Glutamatergic neuron (in vitro differentiated cells): ENCODE data around the gene CFAP100. TPM values are rescaled to one million over a fixed set of nuclear protein-coding genes. Genes with fewer than 3 reads are reported as not detected.

ENCODE experiments used
- DNase-seq: peaks from one replicate; pipeline ENCODE4 v3.0.0; 2022
- H3K27ac Mint-ChIP-seq: one replicate; pipeline ENCODE4 v1.8.0; 2020; ENCODE audit warnings: mild to moderate bottlenecking, mixed read lengths, inconsistent platforms; ENCODE audit not compliant: unreplicated experiment
- H3K27me3 Mint-ChIP-seq: one replicate; pipeline ENCODE4 v1.8.0; 2020; ENCODE audit warnings: mild to moderate bottlenecking, moderate library complexity, mixed read lengths, inconsistent platforms; ENCODE audit not compliant: unreplicated experiment
- H3K36me3 Mint-ChIP-seq: one replicate; pipeline ENCODE4 v1.8.0; 2020; ENCODE audit warnings: mild to moderate bottlenecking, mixed read lengths, inconsistent platforms; ENCODE audit not compliant: unreplicated experiment
- H3K4me1 Mint-ChIP-seq: one replicate; pipeline ENCODE4 v1.8.0; 2020; ENCODE audit warnings: mild to moderate bottlenecking, low read depth, mixed read lengths, inconsistent platforms; ENCODE audit not compliant: unreplicated experiment
- H3K4me3 Mint-ChIP-seq: one replicate; pipeline ENCODE4 v1.8.0; 2020; ENCODE audit warnings: mild to moderate bottlenecking, mixed read lengths, inconsistent platforms; ENCODE audit not compliant: unreplicated experiment
- H3K9me3 Mint-ChIP-seq: one replicate; pipeline ENCODE4 v1.8.0; 2020; ENCODE audit warnings: mild to moderate bottlenecking, moderate library complexity, mixed read lengths, inconsistent platforms; ENCODE audit not compliant: unreplicated experiment
- total RNA-seq: library from RNA; stranded (reverse); fragmentation: NEBNext Ultra II Directional; extraction: Animal tissue kit (Norgen Biotek cat#: 25700); gene quantifications from one replicate; pipeline ENCODE4 v1.2.1, GENCODE V29; 2021; ENCODE audit not compliant: unreplicated experiment
- TF ChIP-seq, protein P1 (sequence below): fragments of 200-600 bp; sonication (generic); IDR thresholded peaks from one replicate; pipeline ENCODE4 v1.5.0; 2021; ENCODE audit not compliant: partially characterized antibody, unreplicated experiment

CFAP100 gene
- total RNA-seq, 1 donor from 2014 or later, result not detected

DNA sequence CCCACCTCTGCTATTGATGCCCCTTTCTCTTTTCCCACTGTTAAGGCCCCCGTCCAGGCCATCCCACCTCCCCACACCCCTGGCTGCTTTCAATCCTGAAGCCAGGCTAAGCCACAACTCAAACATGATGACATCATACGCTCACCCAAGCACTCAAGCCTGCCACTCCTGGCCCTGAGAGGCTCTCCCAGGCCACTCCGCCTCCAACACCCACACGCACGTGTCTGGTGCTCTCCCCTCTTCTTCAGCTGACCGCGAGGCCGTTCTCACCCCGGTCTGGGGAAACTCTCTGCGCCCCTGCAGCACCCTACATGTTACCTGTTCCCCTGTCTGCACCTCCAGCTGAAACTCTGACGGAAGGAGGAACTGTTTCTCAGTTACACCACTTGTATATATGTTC, 74.8 kb downstream of the CFAP100 start:
- Mint-ChIP-seq H3K27ac (no peak overlapping the region), H3K36me3 (peaks cover 4% of the 10 kb centered on the region), H3K27me3 (peaks cover 15% of the 10 kb centered on the region), H3K9me3 (peaks cover 7% of the 10 kb centered on the region), H3K4me1 (peaks cover 29% of the 10 kb centered on the region), H3K4me3 (peak overlapping the region; percentile 67)
- TF ChIP-seq, protein P1, sequence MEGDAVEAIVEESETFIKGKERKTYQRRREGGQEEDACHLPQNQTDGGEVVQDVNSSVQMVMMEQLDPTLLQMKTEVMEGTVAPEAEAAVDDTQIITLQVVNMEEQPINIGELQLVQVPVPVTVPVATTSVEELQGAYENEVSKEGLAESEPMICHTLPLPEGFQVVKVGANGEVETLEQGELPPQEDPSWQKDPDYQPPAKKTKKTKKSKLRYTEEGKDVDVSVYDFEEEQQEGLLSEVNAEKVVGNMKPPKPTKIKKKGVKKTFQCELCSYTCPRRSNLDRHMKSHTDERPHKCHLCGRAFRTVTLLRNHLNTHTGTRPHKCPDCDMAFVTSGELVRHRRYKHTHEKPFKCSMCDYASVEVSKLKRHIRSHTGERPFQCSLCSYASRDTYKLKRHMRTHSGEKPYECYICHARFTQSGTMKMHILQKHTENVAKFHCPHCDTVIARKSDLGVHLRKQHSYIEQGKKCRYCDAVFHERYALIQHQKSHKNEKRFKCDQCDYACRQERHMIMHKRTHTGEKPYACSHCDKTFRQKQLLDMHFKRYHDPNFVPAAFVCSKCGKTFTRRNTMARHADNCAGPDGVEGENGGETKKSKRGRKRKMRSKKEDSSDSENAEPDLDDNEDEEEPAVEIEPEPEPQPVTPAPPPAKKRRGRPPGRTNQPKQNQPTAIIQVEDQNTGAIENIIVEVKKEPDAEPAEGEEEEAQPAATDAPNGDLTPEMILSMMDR, result no peak
- no peak for DNase-seq

DNA sequence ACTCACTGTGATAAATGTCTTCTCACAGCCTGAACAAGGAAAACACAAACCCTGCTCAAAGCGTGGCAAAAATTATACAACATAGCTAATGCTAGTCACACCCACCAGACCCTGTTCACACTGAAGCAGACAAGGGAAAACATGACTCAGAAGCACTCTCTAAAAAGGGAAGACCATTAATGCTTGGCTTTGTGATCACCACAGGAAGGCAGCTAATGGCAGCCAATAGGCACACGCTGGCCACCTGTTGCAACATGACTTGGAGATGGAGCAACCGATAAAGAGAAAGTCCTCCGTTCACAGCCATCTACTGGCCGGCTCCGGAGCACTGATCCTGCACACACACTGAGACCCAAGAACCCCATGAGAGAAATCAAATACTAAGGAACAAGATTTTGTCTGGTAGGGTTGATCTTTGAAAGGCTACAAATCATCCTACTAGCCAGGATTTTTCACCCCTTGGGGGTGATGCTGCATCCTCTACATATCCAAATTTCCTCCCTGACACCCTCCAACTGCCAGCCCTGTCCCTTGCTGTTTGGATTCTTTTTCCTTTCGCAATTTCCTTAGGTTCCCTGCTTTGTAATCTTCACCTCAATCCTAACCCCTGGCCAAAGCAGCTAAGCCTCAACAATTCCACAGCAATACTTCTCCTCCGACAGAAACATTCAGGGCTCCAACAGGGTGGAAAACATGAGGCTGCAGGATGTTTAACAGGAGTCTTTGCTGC, 77.7 kb downstream of the CFAP100 start:
- H3K4me1 Mint-ChIP-seq, result peaks cover 27% of the 10 kb centered on the region
- no peak for DNase-seq
- H3K4me3 Mint-ChIP-seq, result peak overlapping the region; percentile 88
- peaks cover 18% of the 10 kb centered on the region for H3K27me3 Mint-ChIP-seq
- no peak overlapping the region for H3K27ac Mint-ChIP-seq
- peaks cover 4% of the 10 kb centered on the region for H3K36me3 Mint-ChIP-seq
- TF ChIP-seq, protein P1, result no peak
- H3K9me3 Mint-ChIP-seq, result peaks cover 10% of the 10 kb centered on the region

DNA sequence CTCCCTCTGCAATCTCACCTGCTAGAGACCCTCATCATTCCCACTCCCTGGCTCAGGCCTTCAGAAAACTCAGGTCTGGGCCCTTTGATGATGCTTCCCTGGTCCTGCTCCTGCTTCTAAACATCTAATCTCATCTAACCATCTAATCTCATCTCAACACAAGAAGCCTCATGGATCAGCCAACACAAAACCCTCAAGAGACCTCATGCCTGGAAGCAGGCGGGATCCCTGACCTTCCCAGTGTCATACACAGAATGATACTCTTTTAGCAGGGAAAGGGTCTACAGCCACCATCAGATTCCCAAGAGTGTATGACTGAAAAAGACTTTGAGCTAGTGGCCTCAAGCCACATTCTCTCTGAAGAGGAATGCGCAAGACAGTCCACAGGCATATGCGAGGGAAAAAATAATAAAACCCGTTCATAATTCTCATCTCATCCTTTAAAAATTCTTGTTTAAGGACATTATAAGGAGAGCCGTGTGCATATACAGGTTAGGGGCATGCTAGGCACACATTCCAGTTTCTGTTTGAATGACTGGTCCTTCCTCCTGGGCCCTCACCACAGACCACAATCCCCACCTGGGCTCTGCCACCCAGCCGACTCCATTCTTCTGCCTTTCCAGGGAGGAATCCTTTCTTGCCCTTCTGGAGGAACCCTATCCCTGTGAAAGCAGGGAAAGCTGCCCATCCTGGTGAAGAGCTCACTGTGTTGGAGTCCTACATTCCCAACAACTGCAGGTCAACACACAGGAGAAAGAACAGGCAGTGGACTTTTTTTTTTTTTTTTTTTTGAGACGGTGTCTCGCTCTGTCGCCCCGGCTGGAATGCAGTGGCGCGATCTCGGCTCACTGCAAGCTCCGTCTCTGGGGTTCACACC, 78.8 kb downstream of the CFAP100 start:
- H3K9me3 Mint-ChIP-seq, result peaks cover 9% of the 10 kb centered on the region
- peaks cover 22% of the 10 kb centered on the region for H3K4me1 Mint-ChIP-seq

GRCh38 chr3:126474498-126475412, 80.0 kb downstream of the CFAP100 start:
- Mint-ChIP-seq H3K36me3 (peaks cover 2% of the 10 kb centered on the region), H3K27me3 (peaks cover 12% of the 10 kb centered on the region), H3K9me3 (peaks cover 5% of the 10 kb centered on the region), H3K4me1 (peaks cover 22% of the 10 kb centered on the region), H3K4me3 (peak overlapping the region; percentile 88), H3K27ac (peak overlapping the region; percentile 54)
- TF ChIP-seq, protein P1, result no peak
- peak; percentile 60 for DNase-seq

More for the DNA sequence above, 78.8 kb downstream of the CFAP100 start:
- TF ChIP-seq, protein P1, result no peak
- Mint-ChIP-seq H3K27ac (no peak overlapping the region), H3K36me3 (peaks cover 4% of the 10 kb centered on the region), H3K4me3 (peak overlapping the region; percentile 88), H3K27me3 (peaks cover 17% of the 10 kb centered on the region)
- DNase-seq, result no peak
